Retina (tissue), 1 donor: ENCODE results near the gene IMMP2L.
A peak's percentile ranks its signal among the peaks of the same experiment; 100 is the strongest.

ENCODE experiments used
- DNase-seq: peaks from one replicate; pipeline ENCODE4 v3.0.0-alpha.2; 2016

IMMP2L gene

GRCh38 chr7:111137296-111138192 lies 424.7 kb downstream of the IMMP2L start:
- DNase-seq, result no peak

GRCh38 chr7:111132833-111133232 lies 429.5 kb downstream of the IMMP2L start:
- DNase-seq, result no peak

GRCh38 chr7:111129435-111129834 lies 432.9 kb downstream of the IMMP2L start:
- DNase-seq, result no peak

- no peak for DNase-seq
Measured at GRCh38 chr7:111126987-111127386, 435.3 kb downstream of the IMMP2L start.

- no peak for DNase-seq
Measured at GRCh38 chr7:111115966-111116365, 446.3 kb downstream of the IMMP2L start.

- DNase-seq, result peak; percentile 14
Measured at GRCh38 chr7:111113263-111114017, 448.9 kb downstream of the IMMP2L start.

GRCh38 chr7:111112439-111112838 lies 449.9 kb downstream of the IMMP2L start:
- DNase-seq, result no peak

- no peak for DNase-seq
Measured at GRCh38 chr7:111108496-111108895, 453.8 kb downstream of the IMMP2L start.

- DNase-seq, result no peak
Measured at GRCh38 chr7:111108000-111108399, 454.3 kb downstream of the IMMP2L start.

GRCh38 chr7:111107579-111107978 lies 454.7 kb downstream of the IMMP2L start:
- no peak for DNase-seq

GRCh38 chr7:111105269-111105668 lies 457.0 kb downstream of the IMMP2L start:
- no peak for DNase-seq

- DNase-seq, result no peak
Measured at GRCh38 chr7:111104710-111105109, 457.6 kb downstream of the IMMP2L start.

- no peak for DNase-seq
Measured at GRCh38 chr7:111103678-111104274, 458.5 kb downstream of the IMMP2L start.

- DNase-seq, result no peak
Measured at GRCh38 chr7:111103136-111103535, 459.2 kb downstream of the IMMP2L start.

- DNase-seq, result no peak
Measured at GRCh38 chr7:111101856-111102646, 460.2 kb downstream of the IMMP2L start.

- DNase-seq, result no peak
Measured at GRCh38 chr7:111098926-111099250, 463.4 kb downstream of the IMMP2L start.

GRCh38 chr7:111098011-111098925 lies 464.0 kb downstream of the IMMP2L start:
- DNase-seq, result peak; percentile 25

- DNase-seq, result no peak
Measured at GRCh38 chr7:111096997-111097396, 465.3 kb downstream of the IMMP2L start.

- DNase-seq, result peak; percentile 14
Measured at GRCh38 chr7:111094419-111094818, 467.9 kb downstream of the IMMP2L start.

- DNase-seq, result peak; percentile 22
Measured at GRCh38 chr7:111093496-111093895, 468.8 kb downstream of the IMMP2L start.

- peak; percentile 33 for DNase-seq
Measured at GRCh38 chr7:111092406-111093236, 469.7 kb downstream of the IMMP2L start.
